Astrocyte (in vitro differentiated cells and primary cell): ENCODE measurements around the gene MYPN. TPM values are rescaled to one million over a fixed set of nuclear protein-coding genes. Genes with fewer than 3 reads are reported as not detected.

ENCODE experiments used
- DNase-seq: peaks from one replicate; pipeline ENCODE4 v3.0.0-alpha.2; 2010; ENCODE audit warnings: low read depth
- FAIRE-seq: peaks from 2 replicates; lab custom pipeline; 2011; peaks lifted over from hg19 to GRCh38; lab: Jason Lieb, UNC
- H2AFZ ChIP-seq: 2 replicates; pipeline ENCODE4 v1.6.0; 2012; ENCODE audit warnings: low read depth, low read length, inconsistent platforms
- H3K27ac ChIP-seq: 2 replicates; pipeline ENCODE4 v1.5.1; 2011; ENCODE audit warnings: low read depth, low read length, inconsistent platforms
- H3K27me3 ChIP-seq: 2 replicates; pipeline ENCODE4 v1.6.0; 2011; ENCODE audit warnings: low read length, inconsistent platforms; ENCODE audit not compliant: insufficient read depth
- H3K36me3 ChIP-seq: 2 replicates; pipeline ENCODE4 v1.5.1; 2011; ENCODE audit warnings: low read length, inconsistent platforms; ENCODE audit not compliant: insufficient read depth
- H3K4me1 ChIP-seq: 2 replicates; pipeline ENCODE4 v1.5.1; 2011; ENCODE audit warnings: low read length, inconsistent platforms; ENCODE audit not compliant: insufficient read depth
- H3K4me2 ChIP-seq: 2 replicates; pipeline ENCODE4 v1.6.0; 2012; ENCODE audit warnings: low read length, inconsistent platforms
- H3K4me3 ChIP-seq: 2 replicates; pipeline ENCODE4 v1.5.1; 2011; ENCODE audit warnings: low read depth, mild to moderate bottlenecking, low read length, inconsistent platforms; ENCODE audit not compliant: insufficient read depth
- H3K79me2 ChIP-seq: 2 replicates; pipeline ENCODE4 v1.6.0; 2012; ENCODE audit warnings: mild to moderate bottlenecking, low read length, inconsistent platforms; ENCODE audit not compliant: insufficient read depth
- H3K9ac ChIP-seq: 2 replicates; pipeline ENCODE4 v1.6.0; 2012; ENCODE audit warnings: mild to moderate bottlenecking, low read length, inconsistent platforms
- H3K9me3 ChIP-seq: 2 replicates; pipeline ENCODE4 v1.5.1; 2012; ENCODE audit warnings: low read depth, mild to moderate bottlenecking, low read length, inconsistent platforms; ENCODE audit not compliant: insufficient read depth
- H4K20me1 ChIP-seq: 2 replicates; pipeline ENCODE4 v1.6.0; 2012; ENCODE audit warnings: low read length, inconsistent platforms; ENCODE audit not compliant: insufficient read depth
- H3K27ac Mint-ChIP-seq: one replicate; pipeline ENCODE4 v1.8.0; 2021; ENCODE audit warnings: mild to moderate bottlenecking, mixed read lengths; ENCODE audit not compliant: unreplicated experiment
- H3K27me3 Mint-ChIP-seq: one replicate; pipeline ENCODE4 v1.8.0; 2021; ENCODE audit warnings: low read depth, mixed read lengths; ENCODE audit not compliant: unreplicated experiment
- H3K36me3 Mint-ChIP-seq: one replicate; pipeline ENCODE4 v1.8.0; 2021; ENCODE audit warnings: low read depth, mixed read lengths; ENCODE audit not compliant: unreplicated experiment
- H3K4me1 Mint-ChIP-seq: one replicate; pipeline ENCODE4 v1.8.0; 2021; ENCODE audit warnings: low read depth, mixed read lengths; ENCODE audit not compliant: unreplicated experiment
- H3K4me3 Mint-ChIP-seq: one replicate; pipeline ENCODE4 v1.8.0; 2021; ENCODE audit warnings: mild to moderate bottlenecking, moderate library complexity, mixed read lengths; ENCODE audit not compliant: unreplicated experiment
- H3K9me3 Mint-ChIP-seq: one replicate; pipeline ENCODE4 v1.8.0; 2021; ENCODE audit warnings: mild to moderate bottlenecking, mixed read lengths; ENCODE audit not compliant: unreplicated experiment
- EZH2 ChIP-seq: IDR thresholded peaks from 2 replicates; pipeline ENCODE4 v1.6.1; 2012; ENCODE audit warnings: mild to moderate bottlenecking, low read length, inconsistent platforms; ENCODE audit not compliant: insufficient read depth
- total RNA-seq: library from RNA; stranded (reverse); gene quantifications from 2 replicates; pipeline ENCODE4 v1.2.1, GENCODE V29; 2021
- TF ChIP-seq, protein P1 (sequence below): IDR thresholded peaks from 2 replicates; pipeline ENCODE4 v1.5.1; 2011; ENCODE audit warnings: low read depth, mild to moderate bottlenecking, inconsistent platforms, low read length, moderate library complexity; ENCODE audit not compliant: insufficient read depth

Gene MYPN
- total RNA-seq, 1 donor from 2014 or later, result 0.11 TPM

DNA sequence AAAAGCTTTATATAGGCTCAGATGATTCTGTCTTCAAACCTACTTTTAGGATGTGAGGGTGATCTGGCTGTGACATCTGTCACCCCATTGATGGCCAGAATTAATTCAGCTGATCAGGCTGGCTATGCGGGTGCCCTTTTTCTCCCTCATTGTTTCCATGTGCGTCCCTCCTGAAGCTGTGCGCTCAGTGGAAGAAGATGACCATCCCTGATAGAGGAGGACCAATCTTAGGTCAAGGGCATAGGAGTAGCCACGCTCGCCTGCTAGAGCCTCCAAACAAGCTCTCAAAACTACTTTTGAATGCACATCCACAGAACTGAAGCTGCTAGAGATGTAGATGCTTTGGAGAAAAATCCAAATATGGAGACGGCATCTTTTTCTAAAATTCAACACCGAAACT lies 48.7 kb downstream of the MYPN start:
- no peaks in the 10 kb centered on the region for H3K27me3 ChIP-seq
- no peak overlapping the region for H3K4me3 Mint-ChIP-seq
- no peaks in the 10 kb centered on the region for H4K20me1 ChIP-seq
- H3K27ac Mint-ChIP-seq, result no peak overlapping the region
- peaks cover 18% of the 10 kb centered on the region for H3K4me1 Mint-ChIP-seq
- H3K9me3 Mint-ChIP-seq, result peaks cover 2% of the 10 kb centered on the region
- TF ChIP-seq EZH2, result no peak
- TF ChIP-seq, protein P1, sequence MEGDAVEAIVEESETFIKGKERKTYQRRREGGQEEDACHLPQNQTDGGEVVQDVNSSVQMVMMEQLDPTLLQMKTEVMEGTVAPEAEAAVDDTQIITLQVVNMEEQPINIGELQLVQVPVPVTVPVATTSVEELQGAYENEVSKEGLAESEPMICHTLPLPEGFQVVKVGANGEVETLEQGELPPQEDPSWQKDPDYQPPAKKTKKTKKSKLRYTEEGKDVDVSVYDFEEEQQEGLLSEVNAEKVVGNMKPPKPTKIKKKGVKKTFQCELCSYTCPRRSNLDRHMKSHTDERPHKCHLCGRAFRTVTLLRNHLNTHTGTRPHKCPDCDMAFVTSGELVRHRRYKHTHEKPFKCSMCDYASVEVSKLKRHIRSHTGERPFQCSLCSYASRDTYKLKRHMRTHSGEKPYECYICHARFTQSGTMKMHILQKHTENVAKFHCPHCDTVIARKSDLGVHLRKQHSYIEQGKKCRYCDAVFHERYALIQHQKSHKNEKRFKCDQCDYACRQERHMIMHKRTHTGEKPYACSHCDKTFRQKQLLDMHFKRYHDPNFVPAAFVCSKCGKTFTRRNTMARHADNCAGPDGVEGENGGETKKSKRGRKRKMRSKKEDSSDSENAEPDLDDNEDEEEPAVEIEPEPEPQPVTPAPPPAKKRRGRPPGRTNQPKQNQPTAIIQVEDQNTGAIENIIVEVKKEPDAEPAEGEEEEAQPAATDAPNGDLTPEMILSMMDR, result no peak
- no peaks in the 10 kb centered on the region for H3K79me2 ChIP-seq
- no peak overlapping the region for H3K4me2 ChIP-seq
- H3K27ac ChIP-seq, result no peak overlapping the region
- H3K9me3 ChIP-seq, result no peaks in the 10 kb centered on the region
- H3K4me3 ChIP-seq, result no peak overlapping the region
- H3K36me3 Mint-ChIP-seq, result no peaks in the 10 kb centered on the region
- H3K4me1 ChIP-seq, result peaks cover 25% of the 10 kb centered on the region
- no peak overlapping the region for H2AFZ ChIP-seq
- no peak overlapping the region for H3K9ac ChIP-seq
- DNase-seq, result no peak
- no peak for FAIRE-seq
- no peaks in the 10 kb centered on the region for H3K27me3 Mint-ChIP-seq
- H3K36me3 ChIP-seq, result no peaks in the 10 kb centered on the region

GRCh38 chr10:68163735-68164134 lies 54.4 kb downstream of the MYPN start:
- H3K4me3 Mint-ChIP-seq, result no peak overlapping the region
- no peak overlapping the region for H2AFZ ChIP-seq
- H3K4me3 ChIP-seq, result no peak overlapping the region
- FAIRE-seq (no peak), DNase-seq (no peak)
- H3K4me1 ChIP-seq, result no peaks in the 10 kb centered on the region
- no peak overlapping the region for H3K27ac Mint-ChIP-seq
- no peaks in the 10 kb centered on the region for H4K20me1 ChIP-seq
- no peak overlapping the region for H3K27ac ChIP-seq
- H3K79me2 ChIP-seq, result no peaks in the 10 kb centered on the region
- peaks cover 2% of the 10 kb centered on the region for H3K9me3 Mint-ChIP-seq
- peaks cover 2% of the 10 kb centered on the region for H3K27me3 Mint-ChIP-seq
- H3K27me3 ChIP-seq, result no peaks in the 10 kb centered on the region
- H3K4me2 ChIP-seq, result no peak overlapping the region
- H3K36me3 ChIP-seq, result no peaks in the 10 kb centered on the region
- H3K36me3 Mint-ChIP-seq, result no peaks in the 10 kb centered on the region
- H3K9me3 ChIP-seq, result no peaks in the 10 kb centered on the region
- no peak overlapping the region for H3K9ac ChIP-seq
- TF ChIP-seq EZH2, result no peak
- TF ChIP-seq, protein P1, result no peak
- H3K4me1 Mint-ChIP-seq, result no peaks in the 10 kb centered on the region

GRCh38 chr10:68165643-68166042 lies 56.4 kb downstream of the MYPN start:
- FAIRE-seq, result no peak
- no peak overlapping the region for H2AFZ ChIP-seq
- peaks cover 2% of the 10 kb centered on the region for H3K9me3 Mint-ChIP-seq
- H3K36me3 ChIP-seq, result no peaks in the 10 kb centered on the region
- H3K27ac ChIP-seq, result no peak overlapping the region
- H3K9me3 ChIP-seq, result no peaks in the 10 kb centered on the region
- H3K4me3 ChIP-seq, result no peak overlapping the region
- H3K27me3 ChIP-seq, result no peaks in the 10 kb centered on the region
- no peak overlapping the region for H3K4me2 ChIP-seq
- H4K20me1 ChIP-seq, result no peaks in the 10 kb centered on the region
- no peak overlapping the region for H3K9ac ChIP-seq
- no peak for DNase-seq
- H3K27ac Mint-ChIP-seq, result no peak overlapping the region
- no peaks in the 10 kb centered on the region for H3K4me1 Mint-ChIP-seq
- H3K36me3 Mint-ChIP-seq, result no peaks in the 10 kb centered on the region
- H3K4me1 ChIP-seq, result no peaks in the 10 kb centered on the region
- peaks cover 2% of the 10 kb centered on the region for H3K27me3 Mint-ChIP-seq
- H3K4me3 Mint-ChIP-seq, result no peak overlapping the region
- H3K79me2 ChIP-seq, result no peaks in the 10 kb centered on the region
- TF ChIP-seq, protein P1, result no peak
- TF ChIP-seq EZH2, result no peak
